Measurements from ENCODE around the gene ZNF444. TPM values are rescaled to one million over a fixed set of nuclear protein-coding genes. Genes with fewer than 3 reads are reported as not detected.
A peak's percentile ranks its signal among the peaks of the same experiment; 100 is the strongest.
"Not testable (repeated sequence)": the region's sequence is repeated elsewhere in the genome, so short reads cannot be mapped to it uniquely, and the experiment has no call there.

Gene ZNF444
- total RNA-seq, 1 donor from 2014 or later = 37.3 TPM

DNA sequence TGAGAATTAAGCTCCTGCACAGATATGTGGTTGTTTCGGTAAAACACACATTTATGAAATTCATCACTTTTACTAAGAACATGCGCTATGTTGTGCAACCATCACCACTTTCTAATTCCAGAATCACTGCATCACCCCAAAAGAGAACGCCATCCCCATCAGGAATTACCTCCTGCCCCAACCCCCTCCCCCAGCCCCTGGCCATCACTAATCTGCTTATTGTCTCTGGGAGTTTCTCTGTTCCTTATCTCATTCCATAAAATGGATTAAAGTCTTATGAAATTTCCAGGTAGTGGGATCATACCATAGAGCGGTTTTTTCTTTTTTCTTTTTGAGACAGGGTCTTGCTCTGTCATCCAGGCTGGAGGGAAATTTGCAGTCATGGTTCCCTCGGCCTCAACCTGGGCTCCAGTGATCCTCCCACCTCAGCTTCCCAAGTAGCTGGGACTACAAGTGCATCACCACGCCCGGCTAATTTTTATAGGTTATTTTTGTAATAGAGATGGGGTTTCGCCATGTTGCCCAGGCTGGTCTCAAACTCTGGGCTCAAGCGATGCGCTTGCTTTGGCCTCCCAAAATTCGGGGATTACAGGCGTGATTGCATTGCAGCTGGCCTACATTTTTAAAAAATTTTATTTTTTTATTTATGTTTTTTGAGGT is 53.0 kb downstream of the ZNF444 start:
- no peaks in the 10 kb centered on the region for H3K9me3 ChIP-seq
- no peaks in the 10 kb centered on the region for H3K4me1 ChIP-seq
- ATAC-seq (no peak), DNase-seq (no peak)
- no peak overlapping the region for H3K4me3 ChIP-seq
- no peaks in the 10 kb centered on the region for H3K27me3 ChIP-seq
- H3K27ac ChIP-seq = no peak overlapping the region
- TF ChIP-seq, protein P1, sequence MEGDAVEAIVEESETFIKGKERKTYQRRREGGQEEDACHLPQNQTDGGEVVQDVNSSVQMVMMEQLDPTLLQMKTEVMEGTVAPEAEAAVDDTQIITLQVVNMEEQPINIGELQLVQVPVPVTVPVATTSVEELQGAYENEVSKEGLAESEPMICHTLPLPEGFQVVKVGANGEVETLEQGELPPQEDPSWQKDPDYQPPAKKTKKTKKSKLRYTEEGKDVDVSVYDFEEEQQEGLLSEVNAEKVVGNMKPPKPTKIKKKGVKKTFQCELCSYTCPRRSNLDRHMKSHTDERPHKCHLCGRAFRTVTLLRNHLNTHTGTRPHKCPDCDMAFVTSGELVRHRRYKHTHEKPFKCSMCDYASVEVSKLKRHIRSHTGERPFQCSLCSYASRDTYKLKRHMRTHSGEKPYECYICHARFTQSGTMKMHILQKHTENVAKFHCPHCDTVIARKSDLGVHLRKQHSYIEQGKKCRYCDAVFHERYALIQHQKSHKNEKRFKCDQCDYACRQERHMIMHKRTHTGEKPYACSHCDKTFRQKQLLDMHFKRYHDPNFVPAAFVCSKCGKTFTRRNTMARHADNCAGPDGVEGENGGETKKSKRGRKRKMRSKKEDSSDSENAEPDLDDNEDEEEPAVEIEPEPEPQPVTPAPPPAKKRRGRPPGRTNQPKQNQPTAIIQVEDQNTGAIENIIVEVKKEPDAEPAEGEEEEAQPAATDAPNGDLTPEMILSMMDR (IDR thresholded peaks at IDR 0.05) = no peak
- intact Hi-C loops (cut with DNase I) = no loop called here
- no peaks in the 10 kb centered on the region for H3K36me3 ChIP-seq

DNA sequence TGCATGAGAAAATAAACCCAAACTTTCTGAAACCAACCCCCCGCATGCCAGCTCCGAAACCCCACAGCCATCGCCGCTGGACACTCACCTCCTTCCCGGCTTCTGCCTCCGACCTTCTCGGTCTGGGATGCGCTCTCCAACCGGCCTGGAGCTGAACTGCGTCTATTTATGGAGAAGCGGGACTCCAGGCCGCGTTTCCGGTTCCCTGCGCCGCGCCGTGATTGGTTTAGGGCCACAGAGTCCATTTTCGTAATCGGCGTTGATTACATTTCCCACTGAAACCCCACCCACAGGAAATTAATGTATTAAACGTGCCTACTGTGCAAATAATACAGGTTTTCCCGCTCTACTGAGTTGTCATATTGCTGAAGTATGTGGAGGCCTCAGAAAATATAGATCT is 56.6 kb downstream of the ZNF444 start, which contains the start of gene ZSCAN5B:
Gene ZSCAN5B, minus strand, starts transcription at position 138 of the 400 bp plus-strand sequence. CDS start 4,731 bp downstream, outside the sequence.
- H3K4me1 ChIP-seq; DNase-seq; H3K27me3 ChIP-seq; H3K4me3 ChIP-seq; H3K9me3 ChIP-seq; H3K36me3 ChIP-seq; intact Hi-C loops (cut with DNase I); ATAC-seq; H3K27ac ChIP-seq: not testable (repeated sequence)

- ATAC-seq (no peak), DNase-seq (no peak)
- H3K9me3 ChIP-seq = no peaks in the 10 kb centered on the region
- no peaks in the 10 kb centered on the region for H3K36me3 ChIP-seq
- TF ChIP-seq, protein P1 (IDR thresholded peaks at IDR 0.05) = no peak
- no peaks in the 10 kb centered on the region for H3K4me1 ChIP-seq
- H3K27ac ChIP-seq = no peak overlapping the region
- no peak overlapping the region for H3K4me3 ChIP-seq
- intact Hi-C loops (cut with DNase I) = no loop called here
- no peaks in the 10 kb centered on the region for H3K27me3 ChIP-seq
Measured at GRCh38 chr19:56199687-56200086, 58.6 kb downstream of the ZNF444 start.

GRCh38 chr19:56201973-56202372 is 60.9 kb downstream of the ZNF444 start, which contains the start of gene ZSCAN5C:
TSS of gene ZSCAN5C (plus strand) at chr19:56202273. CDS start at chr19:56205914, 3,641 bp downstream.
- DNase-seq = no peak
- Histone ChIP-seq H3K4me3 (no peak within 1 kb of the TSS), H3K9me3 (no peaks in the 10 kb centered on the region), H3K27me3 (no peaks in the 10 kb centered on the region), H3K36me3 (no peaks in the 10 kb centered on the region), H3K27ac (no peak within 1 kb of the TSS), H3K4me1 (no peaks in the 10 kb centered on the region)
- TF ChIP-seq, protein P1 (IDR thresholded peaks at IDR 0.05) = no peak
- intact Hi-C loops (cut with DNase I) = no loop called here
- no peak for ATAC-seq

- H3K4me3 ChIP-seq; intact Hi-C loops (cut with DNase I); DNase-seq; H3K27me3 ChIP-seq; H3K4me1 ChIP-seq; H3K36me3 ChIP-seq; H3K27ac ChIP-seq; H3K9me3 ChIP-seq: not testable (repeated sequence)
- peak; percentile 31 for ATAC-seq
Measured at GRCh38 chr19:56207581-56207980, 66.5 kb downstream of the ZNF444 start.

GRCh38 chr19:56209091-56209490 is 68.0 kb downstream of the ZNF444 start:
- Histone ChIP-seq H3K36me3 (no peaks in the 10 kb centered on the region), H3K27me3 (no peaks in the 10 kb centered on the region), H3K4me3 (no peak overlapping the region), H3K9me3 (no peaks in the 10 kb centered on the region), H3K4me1 (no peaks in the 10 kb centered on the region), H3K27ac (no peak overlapping the region)
- TF ChIP-seq, protein P1 (IDR thresholded peaks at IDR 0.05) = no peak
- DNase-seq (no peak), ATAC-seq (peak; percentile 25)
- intact Hi-C loops (cut with DNase I) = no loop called here

- H3K4me1 ChIP-seq; H3K4me3 ChIP-seq; intact Hi-C loops (cut with DNase I); DNase-seq; H3K27me3 ChIP-seq; ATAC-seq; H3K9me3 ChIP-seq; H3K36me3 ChIP-seq; H3K27ac ChIP-seq: not testable (repeated sequence)
Measured at GRCh38 chr19:56210036-56210435, 68.9 kb downstream of the ZNF444 start.

Other genes starting within 250 kb of the ZNF444 start
- not detected for gene NLRP13, start 209.0 kb upstream of the ZNF444 start, total RNA-seq
- gene NLRP8, start 193.5 kb upstream of the ZNF444 start, total RNA-seq = not detected
- not detected for gene NLRP5, start 154.5 kb upstream of the ZNF444 start, total RNA-seq
- gene ZNF787, start 20.0 kb upstream of the ZNF444 start, total RNA-seq = 40.7 TPM
- not detected for gene GALP, start 34.7 kb downstream of the ZNF444 start, total RNA-seq
- 0.20 TPM for gene ZSCAN5B, start 56.5 kb downstream of the ZNF444 start, total RNA-seq
- not detected for gene ZSCAN5C, start 61.0 kb downstream of the ZNF444 start, total RNA-seq
- gene EDDM13, start 131.5 kb downstream of the ZNF444 start, total RNA-seq = 1.1 TPM
- 14.8 TPM for gene ZSCAN5A, start 173.6 kb downstream of the ZNF444 start, total RNA-seq

All from upper lobe of right lung (tissue), 1 donor.